D341Med (cell line): ENCODE data around the gene RNU7-1.

Source experiments
- DNase-seq: peaks from one replicate; pipeline ENCODE4 v3.0.0; 2012; ENCODE audit warnings: low spot score

RNU7-1 gene

GRCh38 chr12:6917491-6918231 is 26.0 kb upstream of the RNU7-1 start:
- no peak for DNase-seq

- DNase-seq = no peak
Observed at GRCh38 chr12:6919588-6919987, 24.0 kb upstream of the RNU7-1 start.

GRCh38 chr12:6921539-6921938 is 22.1 kb upstream of the RNU7-1 start:
- no peak for DNase-seq

DNA sequence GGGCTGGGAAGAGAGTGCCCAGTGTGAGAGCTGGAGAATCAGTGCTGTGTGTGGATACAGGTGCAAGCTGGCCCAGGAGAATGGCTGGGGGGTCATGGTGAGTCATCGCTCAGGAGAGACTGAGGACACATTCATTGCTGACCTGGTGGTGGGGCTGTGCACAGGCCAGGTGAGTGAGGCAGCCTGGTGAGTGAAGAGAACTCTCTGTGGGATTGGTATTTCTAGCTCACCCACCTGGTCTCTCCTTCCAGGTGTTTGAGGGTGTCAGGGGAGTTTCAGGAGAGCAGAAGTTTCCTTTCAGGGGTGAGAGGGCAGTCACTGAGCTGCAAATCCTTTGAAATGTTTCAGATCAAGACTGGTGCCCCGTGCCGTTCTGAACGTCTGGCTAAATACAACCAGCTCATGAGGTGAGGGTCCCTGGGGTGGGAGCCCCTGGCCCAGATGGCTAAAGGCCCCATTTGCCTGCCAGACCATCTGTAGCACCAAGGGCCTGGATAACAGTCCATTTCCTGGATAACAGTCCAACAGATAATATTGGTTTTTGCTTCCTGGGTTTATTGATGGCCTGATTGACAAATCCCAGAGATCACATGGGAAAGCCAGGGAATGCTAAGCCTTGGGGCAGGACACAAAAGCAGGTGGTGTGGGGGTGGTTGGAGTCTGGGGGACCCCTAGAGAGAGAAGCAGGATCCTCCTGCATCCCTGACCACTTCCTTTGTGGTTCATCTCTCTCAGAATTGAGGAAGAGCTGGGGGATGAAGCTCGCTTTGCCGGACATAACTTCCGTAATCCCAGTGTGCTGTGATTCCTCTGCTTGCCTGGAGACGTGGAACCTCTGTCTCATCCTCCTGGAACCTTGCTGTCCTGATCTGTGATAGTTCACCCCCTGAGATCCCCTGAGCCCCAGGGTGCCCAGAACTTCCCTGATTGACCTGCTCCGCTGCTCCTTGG is 21.3 kb upstream of the RNU7-1 start:
- no peak for DNase-seq

- DNase-seq = no peak
Observed at GRCh38 chr12:6923003-6923732, 20.4 kb upstream of the RNU7-1 start.

GRCh38 chr12:6923851-6924250 is 19.8 kb upstream of the RNU7-1 start:
- DNase-seq = no peak

- DNase-seq = no peak
Observed at GRCh38 chr12:6925239-6925539, 18.4 kb upstream of the RNU7-1 start.

GRCh38 chr12:6925540-6926279 is 17.9 kb upstream of the RNU7-1 start:
- DNase-seq = no peak

GRCh38 chr12:6927379-6928021 is 16.1 kb upstream of the RNU7-1 start, which contains the start of gene ATN1:
Gene ATN1, plus strand, starts transcription at chr12:6927959. Its CDS starts 6,043 bp downstream, at chr12:6934002.
- peak; percentile 85 for DNase-seq

GRCh38 chr12:6928022-6928702 is 15.5 kb upstream of the RNU7-1 start:
- DNase-seq = peak; percentile 67

GRCh38 chr12:6928703-6929407 is 14.8 kb upstream of the RNU7-1 start:
- DNase-seq = no peak

- no peak for DNase-seq
Observed at GRCh38 chr12:6929466-6930452, 13.9 kb upstream of the RNU7-1 start.

DNA sequence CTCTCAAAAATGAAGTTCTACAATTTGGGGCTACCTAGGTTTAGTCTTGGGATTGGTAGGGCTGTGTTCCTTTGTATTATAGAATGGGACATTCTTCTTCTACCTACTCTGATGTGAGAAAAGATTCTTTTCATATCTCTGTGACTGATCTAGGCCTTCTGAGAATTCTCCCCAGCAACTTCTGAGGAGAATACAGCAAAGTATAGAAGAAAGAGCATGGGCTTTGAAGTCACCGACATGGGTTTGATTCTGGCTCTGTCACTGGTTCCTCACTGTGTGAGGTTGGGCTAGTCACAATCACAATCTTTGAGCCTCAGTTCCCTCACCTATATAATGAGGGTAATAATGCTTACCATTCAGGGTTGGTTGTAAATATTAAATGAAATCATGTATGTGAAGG is 10.8 kb upstream of the RNU7-1 start:
- DNase-seq = no peak

GRCh38 chr12:6934110-6934509 is 9.5 kb upstream of the RNU7-1 start:
- DNase-seq = no peak

DNA sequence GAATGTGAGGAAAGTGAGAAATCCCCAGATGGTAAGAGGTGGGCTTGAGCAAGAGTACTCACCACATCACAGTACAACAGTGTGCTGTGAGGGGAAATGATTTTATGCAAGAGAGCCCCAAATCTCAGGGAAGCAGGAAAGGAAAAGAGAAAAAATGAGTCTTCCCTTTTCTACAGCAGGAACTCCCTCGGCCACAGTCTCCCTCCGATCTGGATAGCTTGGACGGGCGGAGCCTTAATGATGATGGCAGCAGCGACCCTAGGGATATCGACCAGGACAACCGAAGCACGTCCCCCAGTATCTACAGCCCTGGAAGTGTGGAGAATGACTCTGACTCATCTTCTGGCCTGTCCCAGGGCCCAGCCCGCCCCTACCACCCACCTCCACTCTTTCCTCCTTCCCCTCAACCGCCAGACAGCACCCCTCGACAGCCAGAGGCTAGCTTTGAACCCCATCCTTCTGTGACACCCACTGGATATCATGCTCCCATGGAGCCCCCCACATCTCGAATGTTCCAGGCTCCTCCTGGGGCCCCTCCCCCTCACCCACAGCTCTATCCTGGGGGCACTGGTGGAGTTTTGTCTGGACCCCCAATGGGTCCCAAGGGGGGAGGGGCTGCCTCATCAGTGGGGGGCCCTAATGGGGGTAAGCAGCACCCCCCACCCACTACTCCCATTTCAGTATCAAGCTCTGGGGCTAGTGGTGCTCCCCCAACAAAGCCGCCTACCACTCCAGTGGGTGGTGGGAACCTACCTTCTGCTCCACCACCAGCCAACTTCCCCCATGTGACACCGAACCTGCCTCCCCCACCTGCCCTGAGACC is 8.0 kb upstream of the RNU7-1 start:
- no peak for DNase-seq

DNA sequence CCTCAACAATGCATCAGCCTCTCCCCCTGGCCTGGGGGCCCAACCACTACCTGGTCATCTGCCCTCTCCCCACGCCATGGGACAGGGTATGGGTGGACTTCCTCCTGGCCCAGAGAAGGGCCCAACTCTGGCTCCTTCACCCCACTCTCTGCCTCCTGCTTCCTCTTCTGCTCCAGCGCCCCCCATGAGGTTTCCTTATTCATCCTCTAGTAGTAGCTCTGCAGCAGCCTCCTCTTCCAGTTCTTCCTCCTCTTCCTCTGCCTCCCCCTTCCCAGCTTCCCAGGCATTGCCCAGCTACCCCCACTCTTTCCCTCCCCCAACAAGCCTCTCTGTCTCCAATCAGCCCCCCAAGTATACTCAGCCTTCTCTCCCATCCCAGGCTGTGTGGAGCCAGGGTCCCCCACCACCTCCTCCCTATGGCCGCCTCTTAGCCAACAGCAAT is 7.4 kb upstream of the RNU7-1 start:
- DNase-seq = no peak

DNA sequence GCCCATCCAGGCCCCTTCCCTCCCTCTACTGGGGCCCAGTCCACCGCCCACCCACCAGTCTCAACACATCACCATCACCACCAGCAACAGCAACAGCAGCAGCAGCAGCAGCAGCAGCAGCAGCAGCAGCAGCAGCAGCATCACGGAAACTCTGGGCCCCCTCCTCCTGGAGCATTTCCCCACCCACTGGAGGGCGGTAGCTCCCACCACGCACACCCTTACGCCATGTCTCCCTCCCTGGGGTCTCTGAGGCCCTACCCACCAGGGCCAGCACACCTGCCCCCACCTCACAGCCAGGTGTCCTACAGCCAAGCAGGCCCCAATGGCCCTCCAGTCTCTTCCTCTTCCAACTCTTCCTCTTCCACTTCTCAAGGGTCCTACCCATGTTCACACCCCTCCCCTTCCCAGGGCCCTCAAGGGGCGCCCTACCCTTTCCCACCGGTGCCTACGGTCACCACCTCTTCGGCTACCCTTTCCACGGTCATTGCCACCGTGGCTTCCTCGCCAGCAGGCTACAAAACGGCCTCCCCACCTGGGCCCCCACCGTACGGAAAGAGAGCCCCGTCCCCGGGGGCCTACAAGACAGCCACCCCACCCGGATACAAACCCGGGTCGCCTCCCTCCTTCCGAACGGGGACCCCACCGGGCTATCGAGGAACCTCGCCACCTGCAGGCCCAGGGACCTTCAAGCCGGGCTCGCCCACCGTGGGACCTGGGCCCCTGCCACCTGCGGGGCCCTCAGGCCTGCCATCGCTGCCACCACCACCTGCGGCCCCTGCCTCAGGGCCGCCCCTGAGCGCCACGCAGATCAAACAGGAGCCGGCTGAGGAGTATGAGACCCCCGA is 6.8 kb upstream of the RNU7-1 start:
- no peak for DNase-seq
